Brain pericyte (primary cell): ENCODE results near the gene MAP3K7CL.

Source experiments
- DNase-seq: peaks from one replicate; pipeline ENCODE4 v3.0.0-alpha.2; 2012; ENCODE audit warnings: low read depth, low spot score

Gene MAP3K7CL

GRCh38 chr21:29130270-29130969 is at the start of gene MAP3K7CL:
MAP3K7CL (plus strand) TSS chr21:29130644; CDS start chr21:29133345, 2,701 bp downstream.
- peak; percentile 27 for DNase-seq

GRCh38 chr21:29082046-29082815 is 48.2 kb upstream of the MAP3K7CL start:
- DNase-seq: no peak

GRCh38 chr21:29083306-29083705 is 47.1 kb upstream of the MAP3K7CL start:
- no peak for DNase-seq

GRCh38 chr21:29084372-29084771 is 46.1 kb upstream of the MAP3K7CL start:
- DNase-seq: no peak

- DNase-seq: no peak
Measured at GRCh38 chr21:29085106-29085752, 45.2 kb upstream of the MAP3K7CL start.

- no peak for DNase-seq
Measured at GRCh38 chr21:29091033-29091432, 39.4 kb upstream of the MAP3K7CL start.

- no peak for DNase-seq
Measured at GRCh38 chr21:29092102-29092959, 38.1 kb upstream of the MAP3K7CL start.

GRCh38 chr21:29096218-29097015 is 34.0 kb upstream of the MAP3K7CL start:
- no peak for DNase-seq

GRCh38 chr21:29098156-29098555 is 32.3 kb upstream of the MAP3K7CL start:
- DNase-seq: no peak

GRCh38 chr21:29102791-29103257 is 27.6 kb upstream of the MAP3K7CL start:
- no peak for DNase-seq

- DNase-seq: no peak
Measured at GRCh38 chr21:29104239-29104708, 26.2 kb upstream of the MAP3K7CL start.

- no peak for DNase-seq
Measured at GRCh38 chr21:29105218-29105617, 25.2 kb upstream of the MAP3K7CL start.

- peak; percentile 97 for DNase-seq
Measured at GRCh38 chr21:29114765-29115500, 15.5 kb upstream of the MAP3K7CL start.

- no peak for DNase-seq
Measured at GRCh38 chr21:29115899-29116298, 14.5 kb upstream of the MAP3K7CL start.

GRCh38 chr21:29117372-29117955 is 13.0 kb upstream of the MAP3K7CL start:
- DNase-seq: no peak

GRCh38 chr21:29121759-29122158 is 8.7 kb upstream of the MAP3K7CL start:
- no peak for DNase-seq

- DNase-seq: no peak
Measured at GRCh38 chr21:29124645-29125044, 5.8 kb upstream of the MAP3K7CL start.

- DNase-seq: no peak
Measured at GRCh38 chr21:29125191-29125590, 5.3 kb upstream of the MAP3K7CL start.

- DNase-seq: no peak
Measured at GRCh38 chr21:29125979-29126378, 4.5 kb upstream of the MAP3K7CL start.
